GM12878 (cell line): Measurements from ENCODE around the gene PRKCZ. TPM values are rescaled to one million over a fixed set of nuclear protein-coding genes. Genes with fewer than 3 reads are reported as not detected.

Source experiments
- ATAC-seq: fragments of 200-7000 bp; cut with Tn5 transposase; 3 replicates; pipeline ENCODE4 v1.9.1; 2020; ENCODE audit warnings: mild to moderate bottlenecking, moderate library complexity
- BruUV-seq: library from RNA; stranded (reverse); fragments of 400-500 nt; replicated peaks from 2 replicates; lab custom pipeline; 2021; lab: Mats Ljungman, UMichigan
- CTCF ChIA-PET: fragments of 300-600 bp; sonication (Branson Sonifier 250); formaldehyde crosslinking; extraction: SDS; loops from one replicate; lab custom pipeline; 2021; ENCODE audit warnings: inconsistent platforms; lab: Yijun Ruan, JAX
- POLR2A ChIA-PET: fragments of 350-600 bp; formaldehyde crosslinking; extraction: SDS; loops from one replicate; lab custom pipeline; 2021; ENCODE audit warnings: inconsistent platforms; lab: Charles Lee
- RAD21 ChIA-PET: fragments of 300-600 bp; sonication (Branson Sonifier 250); formaldehyde crosslinking; loops from one replicate; lab custom pipeline; 2023; ENCODE audit warnings: antibody characterized with exemption; ENCODE audit not compliant: unreplicated experiment; lab: Charles Lee
- SMC1A ChIA-PET: fragments of 300-600 bp; sonication (Branson Sonifier 250); formaldehyde crosslinking; loops from one replicate; lab custom pipeline; 2023; ENCODE audit not compliant: unreplicated experiment, uncharacterized antibody; lab: Charles Lee
- DNase-seq: peaks from one replicate; pipeline ENCODE4 v3.0.0-alpha.2; 2011; ENCODE audit warnings: low read depth, low spot score
- FAIRE-seq: peaks from 3 replicates; lab custom pipeline; 2011; peaks lifted over from hg19 to GRCh38; lab: Jason Lieb, UNC
- H2AFZ ChIP-seq: 2 replicates; pipeline ENCODE4 v1.6.0; 2011; ENCODE audit warnings: low read depth, low read length, control low read depth; ENCODE audit not compliant: control insufficient read depth
- H3K27ac ChIP-seq: 2 replicates; pipeline ENCODE4 v1.5.1; 2011; ENCODE audit warnings: control low read depth; ENCODE audit not compliant: control insufficient read depth, insufficient read depth
- H3K27me3 ChIP-seq, 2 experiments: replicated peaks in 1 of 2; 2 replicates each; pipeline versions ENCODE4 v1.6.0 to v1.6.1; 2011; ENCODE audit warnings: low read length in 1 of 2; ENCODE audit not compliant: control insufficient read depth in 2 of 2, insufficient read depth in 2 of 2
- H3K36me3 ChIP-seq, 2 experiments: 2 replicates each; pipeline ENCODE4 v1.5.1; 2011; ENCODE audit warnings: low read length in 1 of 2; ENCODE audit not compliant: control insufficient read depth in 2 of 2, insufficient read depth in 2 of 2
- H3K4me1 ChIP-seq: 2 replicates; pipeline ENCODE4 v1.6.1; 2011; ENCODE audit warnings: mild to moderate bottlenecking, low read length, moderate library complexity, mixed read lengths; ENCODE audit not compliant: control insufficient read depth, insufficient read depth
- H3K4me2 ChIP-seq: 2 replicates; pipeline ENCODE4 v1.6.0; 2011; ENCODE audit warnings: control low read depth; ENCODE audit not compliant: control insufficient read depth, insufficient read depth
- H3K4me3 ChIP-seq: fragments of 200-600 bp; sonication (generic); 2 replicates; pipeline ENCODE4 v1.5.1; 2016
- H3K79me2 ChIP-seq: 2 replicates; pipeline ENCODE4 v1.6.0; 2011; ENCODE audit warnings: low read length; ENCODE audit not compliant: control insufficient read depth, insufficient read depth
- H3K9ac ChIP-seq: 2 replicates; pipeline ENCODE4 v1.8.0; 2011; ENCODE audit warnings: low read length, control low read depth, mixed read lengths; ENCODE audit not compliant: control insufficient read depth, insufficient read depth
- H3K9me3 ChIP-seq: replicated peaks from 3 replicates; pipeline ENCODE4 v1.5.1; 2011; ENCODE audit warnings: mild to moderate bottlenecking, low read length; ENCODE audit not compliant: control insufficient read depth, insufficient read depth
- H4K20me1 ChIP-seq: 2 replicates; pipeline ENCODE4 v1.6.0; 2011; ENCODE audit not compliant: control insufficient read depth, insufficient read depth
- BHLHE40 ChIP-seq, 2 experiments: fragments of 450-650 bp in 1 of 2; IDR thresholded peaks; 2 replicates each; pipeline ENCODE4 v1.6.1; 2011 to 2017; ENCODE audit warnings: low read depth in 2 of 2, borderline replicate concordance in 1 of 2, improper control_type of control experiment in 1 of 2, low read length in 1 of 2, mild to moderate bottlenecking in 1 of 2
- FOS ChIP-seq: IDR thresholded peaks from 3 replicates; pipeline ENCODE4 v1.6.1; 2011; ENCODE audit warnings: borderline replicate concordance; ENCODE audit not compliant: insufficient read length; ENCODE audit errors: extremely low read depth
- HDAC6 ChIP-seq: fragments of 200-600 bp; sonication (generic); IDR thresholded peaks from one replicate; pipeline ENCODE4 v1.8.0; 2017; ENCODE audit warnings: antibody characterized with exemption; ENCODE audit not compliant: unreplicated experiment
- HDGF ChIP-seq: fragments of 450-650 bp; IDR thresholded peaks from 2 replicates; pipeline ENCODE4 v1.6.1; 2016; ENCODE audit warnings: antibody characterized with exemption
- IRF3 ChIP-seq: fragments of 450-650 bp; IDR thresholded peaks from 2 replicates; pipeline ENCODE4 v1.6.1; 2014; ENCODE audit warnings: mild to moderate bottlenecking
- LARP7 ChIP-seq: fragments of 450-650 bp; IDR thresholded peaks from 2 replicates; pipeline ENCODE4 v1.6.1; 2017; ENCODE audit warnings: mild to moderate bottlenecking
- NR2C2 ChIP-seq: IDR thresholded peaks from 2 replicates; pipeline ENCODE4 v1.6.1; 2011; ENCODE audit warnings: borderline replicate concordance, low read depth; ENCODE audit not compliant: control insufficient read depth, insufficient read length
- SIN3A ChIP-seq: IDR thresholded peaks from 2 replicates; pipeline ENCODE4 v1.6.1; 2012; ENCODE audit warnings: low read depth, low read length, improper control_type of control experiment
- SMAD5 ChIP-seq: IDR thresholded peaks from 2 replicates; pipeline ENCODE4 v1.6.1; 2016; ENCODE audit warnings: antibody characterized with exemption, low read depth
- ZBTB11 ChIP-seq: fragments of 450-650 bp; formaldehyde crosslinking; IDR thresholded peaks from 2 replicates; pipeline ENCODE4 v1.5.0; 2022; ENCODE audit warnings: mild to moderate bottlenecking, missing genetic modification characterization
- ZNF207 ChIP-seq: fragments of 450-650 bp; IDR thresholded peaks from 2 replicates; pipeline ENCODE4 v1.6.1; 2014; ENCODE audit warnings: antibody characterized with exemption, mild to moderate bottlenecking, borderline replicate concordance
- WGBS: methylation state at CpG from one replicate; pipeline ENCODE4 v1.1.6; 2016; ENCODE audit warnings: low lambda C conversion rate; ENCODE audit not compliant: insufficient replicate concordance, insufficient coverage; ENCODE audit errors: missing lambda C conversion rate; 5-methylcytosine and 5-hydroxymethylcytosine counted together
- in situ Hi-C: fragments of 300-500 bp; cut with MboI; formaldehyde crosslinking; loops from 9 replicates; pipeline ENCODE4 v1.14.3; 2018; ENCODE audit warnings: mixed read lengths
- intact Hi-C: fragments of 100-400 bp; cut with micrococcal nuclease; formaldehyde crosslinking; loops from one replicate; pipeline ENCODE4 v1.14.2; 2022; ENCODE audit not compliant: unreplicated experiment
- polyA plus RNA-seq, 11 experiments: library from polyadenylated mRNA; depleted of rRNA in 4 of 11; unstranded in 6 of 11; stranded (reverse) in 5 of 11; fragments of >200 nt; fragmentation: Nextera tagmentation in 4 of 11; fragmentation: Illumina TruSeq in 1 of 11; extraction: Ambion mirVana in 4 of 11; extraction: Trizol in 1 of 11; gene quantifications; 1 replicate in 1 of 11; 2 replicates in 10 of 11; pipeline versions ENCODE4 v1.2.1 to v1.2.3, GENCODE V29; 2011 to 2016; ENCODE audit warnings: inconsistent platforms in 2 of 11, missing spikeins in 2 of 11, low read depth in 1 of 11
- total RNA-seq, 4 experiments: library from RNA; depleted of rRNA in 3 of 4; stranded (reverse); fragments of >200 nt in 3 of 4; fragmentation: Illumina TruSeq in 1 of 4; extraction: Trizol in 1 of 4; gene quantifications; 2 replicates each; pipeline versions ENCODE4 v1.2.1 to v1.2.3, GENCODE V29; 2013 to 2021
- TF ChIP-seq, protein P1 (sequence below): fragments of 150-350 bp; IDR thresholded peaks from 2 replicates; pipeline ENCODE4 v1.6.1; 2016; ENCODE audit warnings: low read depth, low read length

Gene PRKCZ
- total and polyA plus RNA-seq, 10 of the 15 experiments (the other 5 are each of a cell fraction or from before 2014, with no cell fraction given) = 0.05 to 1.9 (median 0.64) TPM; not detected in 1

DNA sequence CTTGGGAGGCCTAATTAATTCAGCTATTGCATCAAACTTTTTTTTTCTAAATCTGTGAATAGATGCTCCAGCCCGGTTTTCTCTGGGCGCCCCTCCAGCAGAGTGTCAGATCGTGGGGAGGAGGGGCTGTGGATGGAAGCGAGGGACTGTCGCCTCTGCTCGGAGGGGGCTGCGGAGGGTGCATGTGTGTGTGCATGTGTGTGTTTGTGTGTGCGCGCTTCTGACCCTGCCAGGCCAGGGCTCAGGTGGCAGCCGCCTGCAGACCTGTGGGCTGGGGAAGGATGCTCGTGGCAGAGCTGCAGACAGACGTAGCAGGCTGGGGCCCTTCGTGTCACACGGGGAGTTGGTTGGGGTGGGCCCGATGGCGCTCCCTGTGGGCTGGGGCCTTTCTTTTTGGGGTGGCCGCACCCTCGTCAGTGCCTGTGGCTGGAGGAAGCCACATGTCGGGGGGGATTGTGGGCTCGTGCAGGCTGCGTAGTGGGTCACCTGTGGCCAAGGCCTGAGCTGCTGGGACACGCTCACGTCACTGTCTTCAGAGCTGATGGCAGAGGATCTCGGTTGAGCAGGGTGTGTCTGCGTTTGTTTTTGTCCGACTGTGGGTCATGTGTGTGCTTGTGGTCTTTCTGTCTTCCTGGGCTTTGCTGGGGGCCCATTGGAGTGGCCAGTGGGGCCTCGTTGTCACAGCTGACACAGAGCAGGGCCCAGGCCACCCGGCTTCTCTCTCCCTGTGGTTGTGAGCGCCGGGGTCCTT is 180.7 kb downstream of the PRKCZ start:
- Histone ChIP-seq H3K9me3 (no peaks in the 10 kb centered on the region), H3K4me1 (peaks cover 34% of the 10 kb centered on the region), H3K36me3 (no peaks in the 10 kb centered on the region; a peak in 1 of 4 replicates), H4K20me1 (0 out of 2 replicates have a peak, but pooled peaks cover 8% of the 10 kb centered on the region), H3K4me3 (peak overlapping the region; percentile 82), H3K27ac (no peak overlapping the region), H3K4me2 (peak overlapping the region; percentile 97), H3K27me3 (no peaks in the 10 kb centered on the region), H3K9ac (0 out of 2 replicates have a peak overlapping the region, but pooled peaks have one; percentile 9), H3K79me2 (peaks cover 65% of the 10 kb centered on the region), H2AFZ (no peak overlapping the region)
- BruUV-seq = no TSS peak
- RAD21 ChIA-PET = interaction anchor here (1.2 to 1.5 kb wide), 2 partner anchors 70 to 84 kb away, joined by 3 to 5 read pairs; no protein-coding TSS in a partner anchor
- SMC1A ChIA-PET = no interaction called here
- TF ChIP-seq HDAC6 (no peak), FOS (no peak), ZBTB11 (CRISPR knock-in tag) (no peak), ZNF207 (no peak), LARP7 (no peak), BHLHE40 (IDR thresholded peaks at IDR 0.05; ENCODE audit: borderline replicate concordance in 1 of 2, low read depth in 2 of 2, low read length in 1 of 2) (peak in 1 of 2 experiments; percentile 42; a peak in 1 of 4 replicates), SMAD5 (no peak), HDGF (peak; percentile 19; the same call in 1 of the 2 replicates), NR2C2 (no peak), SIN3A (0 out of 2 replicates have a peak, but pooled peaks have one; percentile 26), IRF3 (no peak)
- TF ChIP-seq, protein P1, sequence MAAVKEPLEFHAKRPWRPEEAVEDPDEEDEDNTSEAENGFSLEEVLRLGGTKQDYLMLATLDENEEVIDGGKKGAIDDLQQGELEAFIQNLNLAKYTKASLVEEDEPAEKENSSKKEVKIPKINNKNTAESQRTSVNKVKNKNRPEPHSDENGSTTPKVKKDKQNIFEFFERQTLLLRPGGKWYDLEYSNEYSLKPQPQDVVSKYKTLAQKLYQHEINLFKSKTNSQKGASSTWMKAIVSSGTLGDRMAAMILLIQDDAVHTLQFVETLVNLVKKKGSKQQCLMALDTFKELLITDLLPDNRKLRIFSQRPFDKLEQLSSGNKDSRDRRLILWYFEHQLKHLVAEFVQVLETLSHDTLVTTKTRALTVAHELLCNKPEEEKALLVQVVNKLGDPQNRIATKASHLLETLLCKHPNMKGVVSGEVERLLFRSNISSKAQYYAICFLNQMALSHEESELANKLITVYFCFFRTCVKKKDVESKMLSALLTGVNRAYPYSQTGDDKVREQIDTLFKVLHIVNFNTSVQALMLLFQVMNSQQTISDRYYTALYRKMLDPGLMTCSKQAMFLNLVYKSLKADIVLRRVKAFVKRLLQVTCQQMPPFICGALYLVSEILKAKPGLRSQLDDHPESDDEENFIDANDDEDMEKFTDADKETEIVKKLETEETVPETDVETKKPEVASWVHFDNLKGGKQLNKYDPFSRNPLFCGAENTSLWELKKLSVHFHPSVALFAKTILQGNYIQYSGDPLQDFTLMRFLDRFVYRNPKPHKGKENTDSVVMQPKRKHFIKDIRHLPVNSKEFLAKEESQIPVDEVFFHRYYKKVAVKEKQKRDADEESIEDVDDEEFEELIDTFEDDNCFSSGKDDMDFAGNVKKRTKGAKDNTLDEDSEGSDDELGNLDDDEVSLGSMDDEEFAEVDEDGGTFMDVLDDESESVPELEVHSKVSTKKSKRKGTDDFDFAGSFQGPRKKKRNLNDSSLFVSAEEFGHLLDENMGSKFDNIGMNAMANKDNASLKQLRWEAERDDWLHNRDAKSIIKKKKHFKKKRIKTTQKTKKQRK = no peak
- no peak for DNase-seq
- POLR2A ChIA-PET = interaction anchor here (0.5 kb wide), 1 partner anchor 40 kb away, joined by 6 read pairs; no protein-coding TSS in a partner anchor
- no peak for ATAC-seq
- no peak for FAIRE-seq
- intact Hi-C loops = loop anchor here (10.0 kb wide), 1 partner anchor 64 kb away; no protein-coding TSS in a partner anchor
- WGBS = 40% methylated on average over 30 of the region's 30 CpGs
- CTCF ChIA-PET = interaction anchor here (1.4 kb wide), 1 partner anchor 56 kb away, joined by 3 read pairs; no protein-coding TSS in a partner anchor
- in situ Hi-C loops = no loop called here
